ENCODE data around the gene RBM23.

The RBM23 gene

GRCh38 chr14:22928237-22929103, 9.5 kb upstream of the RBM23 start:
- H3K4me3 ChIP-seq (ENCODE audit: low read depth, low read length, poor library complexity, severe bottlenecking): peak overlapping the region; percentile 97
- no peaks in the 10 kb centered on the region for H3K27me3 ChIP-seq (ENCODE audit: insufficient read depth, low read length)
- peak overlapping the region; percentile 59 for H3K27ac ChIP-seq (ENCODE audit: low read depth, low read length, poor library complexity, severe bottlenecking)
- no peaks in the 10 kb centered on the region for H3K9me3 ChIP-seq (ENCODE audit: low read length)
- no peak for TF ChIP-seq CTCF (IDR thresholded peaks at IDR 0.05; ENCODE audit: low read length)
- no peak for TF ChIP-seq EZH2 (IDR thresholded peaks at IDR 0.05; ENCODE audit: borderline replicate concordance, low read length)
- no peaks in the 10 kb centered on the region for H3F3A ChIP-seq (ENCODE audit: insufficient read depth, low read length)
- H3K36me3 ChIP-seq (ENCODE audit: insufficient read depth, low read length): peaks cover 37% of the 10 kb centered on the region
- H3K79me2 ChIP-seq (ENCODE audit: insufficient read depth, low read length): peaks cover 12% of the 10 kb centered on the region
- H3K4me2 ChIP-seq (ENCODE audit: low read length): peak overlapping the region; percentile 91
- H4K20me1 ChIP-seq (ENCODE audit: insufficient read depth, low read length): no peaks in the 10 kb centered on the region
- H3K9me2 ChIP-seq (ENCODE audit: low read depth, low read length): no peaks in the 10 kb centered on the region
- H2AFZ ChIP-seq (ENCODE audit: low read length): no peak overlapping the region
- H3K4me1 ChIP-seq (ENCODE audit: insufficient read depth, low read length, severe bottlenecking): peaks cover 36% of the 10 kb centered on the region
- H3K9ac ChIP-seq (ENCODE audit: low read length): peak overlapping the region; percentile 96

GRCh38 chr14:22926316-22926715, 7.4 kb upstream of the RBM23 start:
- H3K9ac ChIP-seq (ENCODE audit: low read length): no peak overlapping the region; the same call in 1 of the 2 replicates
- H3K27ac ChIP-seq (ENCODE audit: low read depth, low read length, poor library complexity, severe bottlenecking): peak overlapping the region; percentile 38
- H3K4me1 ChIP-seq (ENCODE audit: insufficient read depth, low read length, severe bottlenecking): peaks cover 36% of the 10 kb centered on the region
- H3K27me3 ChIP-seq (ENCODE audit: insufficient read depth, low read length): no peaks in the 10 kb centered on the region
- H3K9me2 ChIP-seq (ENCODE audit: low read depth, low read length): no peaks in the 10 kb centered on the region
- peak overlapping the region; percentile 97 for H3K4me3 ChIP-seq (ENCODE audit: low read depth, low read length, poor library complexity, severe bottlenecking)
- H3K36me3 ChIP-seq (ENCODE audit: insufficient read depth, low read length): peaks cover 55% of the 10 kb centered on the region
- H3K4me2 ChIP-seq (ENCODE audit: low read length): peak overlapping the region; percentile 91; the same call in 1 of the 2 replicates
- no peaks in the 10 kb centered on the region for H4K20me1 ChIP-seq (ENCODE audit: insufficient read depth, low read length)
- no peak for TF ChIP-seq CTCF (IDR thresholded peaks at IDR 0.05; ENCODE audit: low read length)
- H3F3A ChIP-seq (ENCODE audit: insufficient read depth, low read length): no peaks in the 10 kb centered on the region
- H3K79me2 ChIP-seq (ENCODE audit: insufficient read depth, low read length): peaks cover 12% of the 10 kb centered on the region
- H2AFZ ChIP-seq (ENCODE audit: low read length): no peak overlapping the region
- no peaks in the 10 kb centered on the region for H3K9me3 ChIP-seq (ENCODE audit: low read length)

- Histone ChIP-seq H3K4me2 (ENCODE audit: low read length) (no peak overlapping the region), H3K27ac (ENCODE audit: low read depth, low read length, poor library complexity, severe bottlenecking) (no peak overlapping the region), H3F3A (ENCODE audit: insufficient read depth, low read length) (no peaks in the 10 kb centered on the region), H4K20me1 (ENCODE audit: insufficient read depth, low read length) (no peaks in the 10 kb centered on the region), H3K79me2 (ENCODE audit: insufficient read depth, low read length) (peaks cover 12% of the 10 kb centered on the region), H3K9me2 (ENCODE audit: low read depth, low read length) (no peaks in the 10 kb centered on the region), H3K4me1 (ENCODE audit: insufficient read depth, low read length, severe bottlenecking) (peaks cover 36% of the 10 kb centered on the region), H2AFZ (ENCODE audit: low read length) (no peak overlapping the region), H3K4me3 (ENCODE audit: low read depth, low read length, poor library complexity, severe bottlenecking) (no peak overlapping the region), H3K36me3 (ENCODE audit: insufficient read depth, low read length) (peaks cover 63% of the 10 kb centered on the region), H3K9me3 (ENCODE audit: low read length) (no peaks in the 10 kb centered on the region), H3K9ac (ENCODE audit: low read length) (no peak overlapping the region), H3K27me3 (ENCODE audit: insufficient read depth, low read length) (no peaks in the 10 kb centered on the region)
- TF ChIP-seq CTCF (IDR thresholded peaks at IDR 0.05; ENCODE audit: low read length): no peak
- no peak for TF ChIP-seq EZH2 (IDR thresholded peaks at IDR 0.05; ENCODE audit: borderline replicate concordance, low read length)
Measured at GRCh38 chr14:22925513-22925912, 6.6 kb upstream of the RBM23 start.
